AG04450 (cell line): Measurements from ENCODE around the gene CHRM5. TPM values are rescaled to one million over a fixed set of nuclear protein-coding genes. Genes with fewer than 3 reads are reported as not detected.
"Not testable (repeated sequence)": the region's sequence is repeated elsewhere in the genome, so short reads cannot be mapped to it uniquely, and the experiment has no call there.

Source experiments
- CTCF ChIA-PET: fragments of 300-600, 350-600 bp; formaldehyde crosslinking; extraction: SDS; loops from one replicate; lab custom pipeline; 2022; ENCODE audit warnings: antibody characterized with exemption, inconsistent platforms; lab: Charles Lee
- POLR2A ChIA-PET: fragments of 350-600 bp; formaldehyde crosslinking; extraction: SDS; loops from one replicate; lab custom pipeline; 2021; ENCODE audit warnings: antibody characterized with exemption, inconsistent platforms; lab: Yijun Ruan, JAX
- DNase-seq: peaks from one replicate; pipeline ENCODE4 v3.0.0-alpha.2; 2011; ENCODE audit warnings: low read depth, low spot score
- H3K27ac ChIP-seq: one replicate; pipeline ENCODE4 v1.5.1; 2012; ENCODE audit warnings: low read depth, low read length, control low read depth
- H3K27me3 ChIP-seq: one replicate; pipeline ENCODE4 v1.6.0; 2012; ENCODE audit warnings: low read length; ENCODE audit not compliant: control insufficient read depth, insufficient read depth
- H3K4me3 ChIP-seq: 2 replicates; pipeline ENCODE4 v1.5.1; 2011; ENCODE audit warnings: mild to moderate bottlenecking, low read depth, low read length, control low read depth
- H3K9me3 ChIP-seq: 2 replicates; pipeline ENCODE4 v1.5.1; 2012; ENCODE audit warnings: low read length; ENCODE audit not compliant: control insufficient read depth, insufficient read depth
- CTCF ChIP-seq: IDR thresholded peaks from 2 replicates; pipeline ENCODE4 v1.5.1; 2011; ENCODE audit warnings: low read depth, low read length, control low read depth, inconsistent platforms
- polyA plus RNA-seq: library from polyadenylated mRNA; depleted of rRNA; stranded (reverse); fragments of >200 nt; gene quantifications from 2 replicates; pipeline ENCODE4 v1.2.3, GENCODE V29; 2011

The CHRM5 gene
- polyA plus RNA-seq, 1 experiment = 0.02 TPM

DNA sequence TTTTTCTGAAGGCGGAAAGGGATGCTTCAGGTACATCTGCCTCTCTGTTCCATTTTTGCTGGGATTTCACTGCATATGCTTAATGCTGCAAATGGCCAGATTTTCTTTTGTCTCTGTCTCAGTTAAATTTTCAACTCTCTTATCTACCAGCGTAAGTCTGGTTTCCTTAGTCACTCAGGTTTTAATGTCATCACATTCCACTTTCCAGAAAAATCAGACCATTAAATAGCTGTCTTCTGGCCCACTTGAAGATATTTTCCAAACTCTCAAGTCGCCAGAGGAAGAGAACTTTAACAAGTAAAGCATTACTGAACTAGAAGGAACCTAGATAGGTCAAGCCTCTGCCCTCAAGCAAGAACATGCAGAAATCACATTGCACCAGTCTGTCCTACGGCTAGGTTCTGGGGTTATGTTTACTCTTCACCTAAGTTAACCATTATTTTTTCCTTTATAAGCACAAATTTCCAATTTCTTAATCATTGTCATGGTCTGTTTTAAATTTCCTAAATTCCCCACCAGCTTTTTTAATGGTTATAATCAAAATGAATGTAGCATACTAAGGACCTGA lies 44.2 kb downstream of the CHRM5 start:
- Histone ChIP-seq H3K27ac (no peak overlapping the region), H3K4me3 (no peak overlapping the region), H3K9me3 (no peaks in the 10 kb centered on the region), H3K27me3 (no peaks in the 10 kb centered on the region)
- ChIA-PET CTCF (interaction anchor here (0.7 to 1.0 kb wide), 2 partner anchors 275 kb away, joined by 3 read pairs; no protein-coding TSS in a partner anchor), POLR2A (no interaction called here)
- TF ChIP-seq CTCF = no peak
- DNase-seq = no peak

DNA sequence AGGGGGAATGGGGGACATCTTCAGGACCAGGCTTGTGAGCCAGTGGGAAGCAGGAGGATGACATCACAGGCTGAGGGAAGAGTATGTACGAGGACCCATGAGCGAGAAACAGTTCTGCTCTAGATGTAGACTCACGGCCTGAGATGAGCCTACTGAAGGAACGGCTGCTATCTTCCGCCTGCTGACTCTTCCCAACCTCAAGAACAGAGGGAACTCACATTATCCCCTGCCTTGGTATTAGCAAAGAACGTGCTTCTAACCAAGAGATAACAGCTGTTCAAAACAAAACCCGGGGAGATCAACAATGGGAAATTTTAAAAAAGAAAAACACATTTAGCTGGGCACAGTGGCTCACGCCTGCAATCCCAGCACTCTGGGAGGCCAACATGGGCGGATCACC lies 45.4 kb downstream of the CHRM5 start:
- ChIA-PET CTCF (interaction anchor here (1.0 to 1.1 kb wide), 2 partner anchors 24 to 276 kb away, joined by 3 read pairs; no protein-coding TSS in a partner anchor), POLR2A (no interaction called here)
- DNase-seq = no peak
- TF ChIP-seq CTCF = no peak
- H3K9me3 ChIP-seq = no peaks in the 10 kb centered on the region
- no peaks in the 10 kb centered on the region for H3K27me3 ChIP-seq
- no peak overlapping the region for H3K27ac ChIP-seq
- H3K4me3 ChIP-seq = no peak overlapping the region

GRCh38 chr15:34014556-34014955 lies 46.3 kb downstream of the CHRM5 start:
- TF ChIP-seq CTCF = no peak
- ChIA-PET CTCF (interaction anchor here (1.1 kb wide), 1 partner anchor 23 kb away, joined by 3 read pairs; no protein-coding TSS in a partner anchor), POLR2A (interaction anchor here (0.6 kb wide), 1 partner anchor 350 kb away, joined by 3 read pairs; no protein-coding TSS in a partner anchor)
- Histone ChIP-seq H3K27me3 (no peaks in the 10 kb centered on the region), H3K4me3 (no peak overlapping the region), H3K9me3 (no peaks in the 10 kb centered on the region), H3K27ac (no peak overlapping the region)
- DNase-seq = no peak

DNA sequence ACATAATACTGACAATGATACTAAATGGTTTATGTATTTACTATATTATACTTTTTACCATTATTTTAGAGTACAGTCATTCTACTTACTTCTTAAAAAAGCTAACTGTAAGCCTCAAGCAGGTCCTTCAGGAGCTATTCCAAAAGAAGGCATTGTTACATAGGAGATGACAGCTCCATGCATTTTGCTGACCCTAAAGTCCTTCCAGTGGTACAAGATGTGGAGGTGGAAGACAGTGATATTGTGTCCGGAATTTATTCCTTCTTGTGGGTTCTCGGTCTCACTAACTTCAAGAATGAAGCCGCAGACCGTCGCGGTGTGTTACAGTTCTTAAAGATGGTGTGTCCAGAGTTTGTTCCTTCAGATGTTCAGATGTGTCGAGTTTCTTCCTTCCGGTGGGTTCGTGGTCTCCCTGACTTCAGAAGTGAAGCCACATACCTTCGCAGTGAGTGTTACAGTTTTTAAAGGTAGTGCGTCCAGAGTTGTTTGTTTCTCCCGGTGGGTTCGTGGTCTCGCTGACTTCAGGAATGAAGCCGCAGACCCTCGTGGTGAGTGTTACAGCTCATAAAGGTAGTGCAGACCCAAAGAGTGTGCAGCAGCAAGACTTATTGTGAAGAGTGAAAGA lies 49.8 kb downstream of the CHRM5 start:
- Histone ChIP-seq H3K9me3 (no peaks in the 10 kb centered on the region), H3K27ac (no peak overlapping the region), H3K4me3 (no peak overlapping the region), H3K27me3 (no peaks in the 10 kb centered on the region)
- CTCF ChIA-PET = interaction anchor here (0.6 kb wide), 1 partner anchor 1022 kb away, joined by 3 read pairs; no protein-coding TSS in a partner anchor
- POLR2A ChIA-PET = no interaction called here
- DNase-seq = no peak
- TF ChIP-seq CTCF = no peak

DNA sequence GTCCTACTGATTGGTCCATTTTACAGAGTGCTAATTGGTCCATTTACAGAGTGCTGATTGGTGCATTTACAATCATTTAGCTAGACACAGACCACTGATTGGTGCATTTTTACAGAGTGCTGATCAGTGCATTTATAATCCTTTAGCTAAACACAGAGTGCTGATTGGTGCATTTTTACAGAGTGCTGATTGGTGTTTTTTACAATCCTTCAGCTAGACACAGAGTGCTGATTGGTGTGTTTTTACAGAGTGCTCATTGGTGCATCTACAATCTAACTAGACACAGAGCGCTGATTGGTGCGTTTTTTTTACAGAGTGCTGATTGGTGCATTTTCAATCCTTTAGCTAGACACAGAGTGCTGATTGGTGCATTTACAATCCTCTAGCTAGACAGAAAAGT lies 50.4 kb downstream of the CHRM5 start:
- H3K9me3 ChIP-seq, DNase-seq, H3K27me3 ChIP-seq, H3K27ac ChIP-seq, H3K4me3 ChIP-seq, POLR2A ChIA-PET: not testable (repeated sequence)
- CTCF ChIA-PET = interaction anchor here (0.6 kb wide), 2 partner anchors 492 to 1023 kb away, joined by 3 read pairs; no protein-coding TSS in a partner anchor
